Caco-2 (cell line): ENCODE results near the gene PLEKHS1. TPM values are rescaled to one million over a fixed set of nuclear protein-coding genes. Genes with fewer than 3 reads are reported as not detected.

Experiments
- BruUV-seq: library from RNA; stranded (reverse); fragments of 400-500 nt; replicated peaks from 2 replicates; lab custom pipeline; 2021; lab: Mats Ljungman, UMichigan
- CTCF ChIA-PET: fragments of 300-600 bp; sonication (Branson Sonifier 250); formaldehyde crosslinking; loops from one replicate; lab custom pipeline; 2022; ENCODE audit warnings: antibody characterized with exemption; lab: Charles Lee
- POLR2A ChIA-PET: fragments of 300-600 bp; sonication (Branson Sonifier 250); formaldehyde crosslinking; loops from one replicate; lab custom pipeline; 2022; ENCODE audit warnings: antibody characterized with exemption; lab: Charles Lee
- DNase-seq, 2 experiments: peaks; one replicate each; pipeline versions ENCODE4 v3.0.0 to v3.0.0-alpha.2; 2020 to 2022
- H3K27me3 ChIP-seq: replicated peaks from 2 replicates; pipeline ENCODE4 v1.6.0; 2011; ENCODE audit warnings: low read length; ENCODE audit not compliant: control insufficient read depth, insufficient read depth
- H3K36me3 ChIP-seq: 2 replicates; pipeline ENCODE4 v1.5.1; 2011; ENCODE audit warnings: low read length; ENCODE audit not compliant: control insufficient read depth, insufficient read depth
- H3K4me1 ChIP-seq: fragments of 250-450 bp; sonication (Bioruptor Pico); 2 replicates; pipeline ENCODE4 v1.5.1; 2020; ENCODE audit warnings: mild to moderate bottlenecking
- H3K4me3 ChIP-seq: 2 replicates; pipeline ENCODE4 v1.5.1; 2011; ENCODE audit warnings: low read depth, mild to moderate bottlenecking, control low read depth, low read length
- H3K9me3 ChIP-seq: fragments of 250-450 bp; sonication (Bioruptor Pico); 2 replicates; pipeline ENCODE4 v1.5.1; 2020; ENCODE audit warnings: mild to moderate bottlenecking, moderate library complexity
- H3K27ac Mint-ChIP-seq: one replicate; pipeline ENCODE4 v1.8.0; 2022; ENCODE audit warnings: mixed read lengths; ENCODE audit not compliant: unreplicated experiment
- H3K27me3 Mint-ChIP-seq: one replicate; pipeline ENCODE4 v1.8.0; 2022; ENCODE audit warnings: mixed read lengths; ENCODE audit not compliant: insufficient read depth, unreplicated experiment
- H3K36me3 Mint-ChIP-seq: one replicate; pipeline ENCODE4 v1.8.0; 2022; ENCODE audit warnings: mild to moderate bottlenecking, mixed read lengths; ENCODE audit not compliant: insufficient read depth, unreplicated experiment
- H3K4me1 Mint-ChIP-seq: one replicate; pipeline ENCODE4 v1.8.0; 2022; ENCODE audit warnings: low read depth, mixed read lengths; ENCODE audit not compliant: unreplicated experiment
- H3K4me3 Mint-ChIP-seq: one replicate; pipeline ENCODE4 v1.8.0; 2022; ENCODE audit warnings: mild to moderate bottlenecking, moderate library complexity, mixed read lengths; ENCODE audit not compliant: unreplicated experiment
- H3K9me3 Mint-ChIP-seq: one replicate; pipeline ENCODE4 v1.8.0; 2022; ENCODE audit warnings: mixed read lengths; ENCODE audit not compliant: unreplicated experiment
- intact Hi-C: fragments of 100-400 bp; cut with micrococcal nuclease; formaldehyde crosslinking; loops from one replicate; pipeline ENCODE4 v1.10.0; 2022; ENCODE audit not compliant: unreplicated experiment
- total RNA-seq: library from RNA; stranded (reverse); gene quantifications from 2 replicates; pipeline ENCODE4 v1.2.3, GENCODE V29; 2022
- TF ChIP-seq, protein P1 (sequence below), 2 experiments: fragments of 200-600 bp in 1 of 2; IDR thresholded peaks; 1 replicate in 1 of 2; 2 replicates in 1 of 2; pipeline versions ENCODE4 v1.5.1 to v1.8.0; 2011 to 2022; ENCODE audit warnings: antibody characterized with exemption in 1 of 2, control low read depth in 1 of 2, inconsistent platforms in 1 of 2, low read depth in 1 of 2, low read length in 1 of 2, mild to moderate bottlenecking in 1 of 2, moderate library complexity in 1 of 2; ENCODE audit not compliant: insufficient read depth in 1 of 2, severe bottlenecking in 1 of 2, unreplicated experiment in 1 of 2

The PLEKHS1 gene
- total RNA-seq, 1 experiment from 2014 or later: not detected

DNA sequence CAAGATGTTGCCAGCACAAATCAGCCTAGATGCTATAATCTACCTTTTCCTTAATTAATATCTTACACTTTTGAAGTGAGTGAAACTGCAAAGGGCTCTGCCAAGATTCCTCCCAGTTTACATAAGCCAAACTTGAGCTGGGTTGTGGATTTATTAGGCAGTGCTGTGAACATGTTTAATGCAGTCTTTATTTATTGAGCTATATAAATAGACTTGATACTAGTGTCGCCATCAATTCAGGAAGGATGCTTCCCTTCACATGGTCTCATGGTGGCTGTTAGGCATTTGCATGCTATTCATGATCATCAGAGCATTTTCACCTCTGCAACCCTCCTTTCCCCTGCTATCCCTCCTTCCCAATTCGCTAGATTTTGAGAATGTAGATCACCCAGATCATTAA, 40.2 kb downstream of the PLEKHS1 start:
- Histone ChIP-seq H3K9me3 (no peaks in the 10 kb centered on the region), H3K36me3 (no peaks in the 10 kb centered on the region; the same call in 1 of the 2 replicates), H3K27me3 (no peaks in the 10 kb centered on the region), H3K4me3 (no peak overlapping the region), H3K4me1 (peaks cover 8% of the 10 kb centered on the region)
- Mint-ChIP-seq H3K4me3 (no peak overlapping the region), H3K27ac (no peak overlapping the region), H3K36me3 (no peaks in the 10 kb centered on the region), H3K9me3 (peaks cover 6% of the 10 kb centered on the region), H3K27me3 (no peaks in the 10 kb centered on the region), H3K4me1 (peaks cover 10% of the 10 kb centered on the region)
- no peak for DNase-seq
- TF ChIP-seq, protein P1, sequence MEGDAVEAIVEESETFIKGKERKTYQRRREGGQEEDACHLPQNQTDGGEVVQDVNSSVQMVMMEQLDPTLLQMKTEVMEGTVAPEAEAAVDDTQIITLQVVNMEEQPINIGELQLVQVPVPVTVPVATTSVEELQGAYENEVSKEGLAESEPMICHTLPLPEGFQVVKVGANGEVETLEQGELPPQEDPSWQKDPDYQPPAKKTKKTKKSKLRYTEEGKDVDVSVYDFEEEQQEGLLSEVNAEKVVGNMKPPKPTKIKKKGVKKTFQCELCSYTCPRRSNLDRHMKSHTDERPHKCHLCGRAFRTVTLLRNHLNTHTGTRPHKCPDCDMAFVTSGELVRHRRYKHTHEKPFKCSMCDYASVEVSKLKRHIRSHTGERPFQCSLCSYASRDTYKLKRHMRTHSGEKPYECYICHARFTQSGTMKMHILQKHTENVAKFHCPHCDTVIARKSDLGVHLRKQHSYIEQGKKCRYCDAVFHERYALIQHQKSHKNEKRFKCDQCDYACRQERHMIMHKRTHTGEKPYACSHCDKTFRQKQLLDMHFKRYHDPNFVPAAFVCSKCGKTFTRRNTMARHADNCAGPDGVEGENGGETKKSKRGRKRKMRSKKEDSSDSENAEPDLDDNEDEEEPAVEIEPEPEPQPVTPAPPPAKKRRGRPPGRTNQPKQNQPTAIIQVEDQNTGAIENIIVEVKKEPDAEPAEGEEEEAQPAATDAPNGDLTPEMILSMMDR (IDR thresholded peaks at IDR 0.05; ENCODE audit: insufficient read depth in 1 of 2, low read depth in 1 of 2, low read length in 1 of 2, severe bottlenecking in 1 of 2, unreplicated experiment in 1 of 2): no peak
- BruUV-seq: no TSS peak
- POLR2A ChIA-PET: no interaction called here
- intact Hi-C loops: no loop called here
- CTCF ChIA-PET: no interaction called here

GRCh38 chr10:113801569-113801968, 50.1 kb downstream of the PLEKHS1 start:
- ChIA-PET POLR2A (no interaction called here), CTCF (interaction anchor here (0.6 to 0.8 kb wide), 3 partner anchors 97 to 917 kb away, joined by 3 read pairs; no protein-coding TSS in a partner anchor)
- TF ChIP-seq, protein P1 (IDR thresholded peaks at IDR 0.05; ENCODE audit: insufficient read depth in 1 of 2, low read depth in 1 of 2, low read length in 1 of 2, severe bottlenecking in 1 of 2, unreplicated experiment in 1 of 2): no peak
- Histone ChIP-seq H3K4me1 (no peaks in the 10 kb centered on the region), H3K27me3 (no peaks in the 10 kb centered on the region), H3K9me3 (no peaks in the 10 kb centered on the region), H3K4me3 (no peak overlapping the region), H3K36me3 (no peaks in the 10 kb centered on the region)
- Mint-ChIP-seq H3K9me3 (no peaks in the 10 kb centered on the region), H3K36me3 (no peaks in the 10 kb centered on the region), H3K4me3 (no peak overlapping the region), H3K4me1 (no peaks in the 10 kb centered on the region), H3K27ac (no peak overlapping the region), H3K27me3 (no peaks in the 10 kb centered on the region)
- BruUV-seq: no TSS peak
- intact Hi-C loops: no loop called here
- DNase-seq: no peak

DNA sequence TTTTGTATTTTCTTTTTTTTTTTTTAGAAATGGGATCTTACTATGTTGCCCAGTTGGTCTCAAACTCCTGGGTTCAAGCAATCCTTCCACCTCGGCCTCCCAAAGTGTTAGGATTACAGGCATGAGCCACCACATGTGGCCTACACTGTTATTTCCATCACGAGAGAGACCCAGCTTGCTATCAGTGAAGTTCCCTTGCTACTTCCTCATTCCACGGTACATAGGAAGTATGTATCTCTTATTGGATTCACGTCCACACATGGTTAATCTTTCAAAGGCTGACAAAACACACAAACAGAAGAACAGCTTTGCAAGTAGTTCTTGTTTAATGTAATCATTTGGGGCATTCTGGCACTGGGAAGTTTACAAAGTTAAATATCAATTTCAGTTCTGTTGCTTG, 51.5 kb downstream of the PLEKHS1 start:
- TF ChIP-seq, protein P1 (IDR thresholded peaks at IDR 0.05; ENCODE audit: insufficient read depth in 1 of 2, low read depth in 1 of 2, low read length in 1 of 2, severe bottlenecking in 1 of 2, unreplicated experiment in 1 of 2): no peak

More for the DNA sequence above, 51.5 kb downstream of the PLEKHS1 start:
- H3K27me3 Mint-ChIP-seq: no peaks in the 10 kb centered on the region
- no peak overlapping the region for H3K4me3 ChIP-seq
- no peak overlapping the region for H3K4me3 Mint-ChIP-seq
- ChIA-PET POLR2A (no interaction called here), CTCF (interaction anchor here (1.7 kb wide), 1 partner anchor 300 kb away, joined by 4 read pairs; no protein-coding TSS in a partner anchor)
- no TSS peak for BruUV-seq
- no peak for DNase-seq
- intact Hi-C loops: no loop called here
- H3K27me3 ChIP-seq: no peaks in the 10 kb centered on the region
- no peaks in the 10 kb centered on the region for H3K9me3 ChIP-seq
- H3K27ac Mint-ChIP-seq: no peak overlapping the region
- H3K36me3 ChIP-seq: no peaks in the 10 kb centered on the region
- H3K4me1 Mint-ChIP-seq: no peaks in the 10 kb centered on the region
- no peaks in the 10 kb centered on the region for H3K36me3 Mint-ChIP-seq
- H3K4me1 ChIP-seq: no peaks in the 10 kb centered on the region
- H3K9me3 Mint-ChIP-seq: no peaks in the 10 kb centered on the region
